Ovary (tissue), 9 donors: Measurements from ENCODE around the gene SECISBP2L. TPM values are rescaled to one million over a fixed set of nuclear protein-coding genes. Genes with fewer than 3 reads are reported as not detected.

Experiments used
- DNase-seq, 5 donors: peaks; one replicate each; pipeline ENCODE4 v3.0.0-alpha.2; 2019 to 2020
- H3K27ac ChIP-seq, 2 donors: fragments of 200-600 bp; one replicate each; pipeline versions ENCODE4 v1.5.1 to v1.8.0; 2019 to 2022
- H3K27me3 ChIP-seq: fragments of 200-600 bp; one replicate; pipeline ENCODE4 v1.8.0; 2022
- H3K36me3 ChIP-seq: fragments of 200-600 bp; sonication (generic); one replicate; pipeline ENCODE4 v1.5.1; 2019
- H3K4me1 ChIP-seq: one replicate; pipeline ENCODE4 v1.8.1; 2013; ENCODE audit warnings: mild to moderate bottlenecking, moderate library complexity; ENCODE audit not compliant: insufficient read depth
- H3K4me3 ChIP-seq: fragments of 200-600 bp; sonication (generic); one replicate; pipeline ENCODE4 v1.5.1; 2017
- H3K9me3 ChIP-seq, 2 donors: fragments of 200-600 bp in 1 of 2; sonication (generic) in 1 of 2; one replicate each; pipeline versions ENCODE4 v1.5.1 to v1.8.1; 2013 to 2019; ENCODE audit warnings: mild to moderate bottlenecking in 1 of 2, moderate library complexity in 1 of 2
- EP300 ChIP-seq: sonication (generic); formaldehyde crosslinking; IDR thresholded peaks from one replicate; pipeline ENCODE4 v1.6.1; 2017; ENCODE audit warnings: antibody characterized with exemption
- POLR2A ChIP-seq: fragments of 450-650 bp; IDR thresholded peaks from one replicate; pipeline ENCODE4 v1.6.1; 2017; ENCODE audit warnings: antibody characterized with exemption, mild to moderate bottlenecking, moderate library complexity
- WGBS, 3 donors: extraction: QIAGEN DNeasy Blood & Tissue Kit in 1 of 3; methylation state at CpG; one replicate each; pipeline versions ENCODE4 v1.1.5 to v1.1.7; 2013 to 2017; 5-methylcytosine and 5-hydroxymethylcytosine counted together
- intact Hi-C, 4 donors: fragments of 100-400 bp; cut with DNase I; formaldehyde crosslinking; loops; one replicate each; pipeline versions ENCODE4 v1.11.0 to v1.15.1; 2022 to 2023
- polyA plus RNA-seq, 2 donors: library from polyadenylated mRNA; stranded (reverse); fragments of 200-250 nt in 1 of 2; fragments of 350-450 nt in 1 of 2; fragmentation: Illumina TruSeq in 1 of 2; extraction: RNeasy Lipid Tissue Mini Kit (QIAGEN cat#74804) in 1 of 2; gene quantifications; one replicate each; pipeline ENCODE4 v1.2.3, GENCODE V29; 2013 to 2014
- small RNA-seq: library from RNA; depleted of rRNA; stranded (forward); fragments of <200 nt; gene quantifications from one replicate; pipeline ENCODE3, GENCODE V24; 2016
- total RNA-seq, 7 donors: library from RNA; depleted of rRNA in 2 of 7; stranded (reverse); fragments of >200 nt in 2 of 7; fragmentation: NEBNext Ultra II Directional in 3 of 7; extraction: Animal tissue kit (Norgen Biotek cat#: 25700) in 3 of 7; gene quantifications; one replicate each; pipeline versions ENCODE4 v1.1.0 to v1.2.4, GENCODE V29; 2016 to 2023
- TF ChIP-seq, protein P1 (sequence below), 3 donors: fragments of 450-650 bp in 2 of 3; fragments of 200-600 bp in 1 of 3; IDR thresholded peaks; one replicate each; pipeline versions ENCODE4 v1.5.1 to v1.8.0; 2016 to 2022; ENCODE audit warnings: antibody characterized with exemption in 3 of 3, mild to moderate bottlenecking in 1 of 3
- donor health status: DM: no; HTN: no; CAD: no; lungs with moderate emphysema.
- donor health status: DM: no; HTN: no; CAD: no.
- donor health status: Bipolar disorder and iron deficiency.
- donor health status: DM: yes; HTN: yes; CAD: no.
- donor health status: DM: no; HTN: no; CAD: no.
- donor health status: DM: yes; HTN: yes; CAD: no.

SECISBP2L gene
- total and polyA plus RNA-seq, 9 donors: 13.1 to 47.0 (median 37.9) TPM

DNA sequence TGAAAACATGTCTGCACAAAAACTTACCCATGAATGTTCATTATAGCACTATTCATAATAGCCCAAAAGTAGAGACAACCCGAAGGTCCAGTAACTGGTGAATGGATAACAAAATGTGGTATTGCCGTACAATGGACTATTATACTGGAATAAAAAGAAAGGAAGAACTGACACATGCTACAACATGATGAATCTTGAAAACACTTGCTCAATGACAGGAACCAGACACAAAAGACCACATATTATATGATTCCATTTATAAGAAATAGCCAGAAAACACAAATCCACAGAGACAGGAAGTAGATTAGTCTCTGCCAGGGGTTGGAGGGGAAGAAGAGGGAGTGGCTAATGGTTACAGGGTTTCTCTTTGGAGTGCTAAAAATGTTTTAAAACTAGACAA lies 100.9 kb downstream of the SECISBP2L start:
- H3K36me3 ChIP-seq: no peaks in the 10 kb centered on the region
- no peaks in the 10 kb centered on the region for H3K4me1 ChIP-seq
- WGBS, 3 donors: 47 to 70% (median 64%) methylated on average over 2 of the region's 2 CpGs
- H3K9me3 ChIP-seq: no peaks in the 10 kb centered on the region
- DNase-seq: no peak
- no peak overlapping the region for H3K4me3 ChIP-seq
- no peak overlapping the region for H3K27ac ChIP-seq
- TF ChIP-seq, protein P1, sequence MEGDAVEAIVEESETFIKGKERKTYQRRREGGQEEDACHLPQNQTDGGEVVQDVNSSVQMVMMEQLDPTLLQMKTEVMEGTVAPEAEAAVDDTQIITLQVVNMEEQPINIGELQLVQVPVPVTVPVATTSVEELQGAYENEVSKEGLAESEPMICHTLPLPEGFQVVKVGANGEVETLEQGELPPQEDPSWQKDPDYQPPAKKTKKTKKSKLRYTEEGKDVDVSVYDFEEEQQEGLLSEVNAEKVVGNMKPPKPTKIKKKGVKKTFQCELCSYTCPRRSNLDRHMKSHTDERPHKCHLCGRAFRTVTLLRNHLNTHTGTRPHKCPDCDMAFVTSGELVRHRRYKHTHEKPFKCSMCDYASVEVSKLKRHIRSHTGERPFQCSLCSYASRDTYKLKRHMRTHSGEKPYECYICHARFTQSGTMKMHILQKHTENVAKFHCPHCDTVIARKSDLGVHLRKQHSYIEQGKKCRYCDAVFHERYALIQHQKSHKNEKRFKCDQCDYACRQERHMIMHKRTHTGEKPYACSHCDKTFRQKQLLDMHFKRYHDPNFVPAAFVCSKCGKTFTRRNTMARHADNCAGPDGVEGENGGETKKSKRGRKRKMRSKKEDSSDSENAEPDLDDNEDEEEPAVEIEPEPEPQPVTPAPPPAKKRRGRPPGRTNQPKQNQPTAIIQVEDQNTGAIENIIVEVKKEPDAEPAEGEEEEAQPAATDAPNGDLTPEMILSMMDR (IDR thresholded peaks at IDR 0.05): no peak
- TF ChIP-seq POLR2A (no peak), EP300 (no peak)
- intact Hi-C loops: no loop called here
- H3K27me3 ChIP-seq: no peaks in the 10 kb centered on the region

- Histone ChIP-seq H3K4me1 (no peaks in the 10 kb centered on the region), H3K4me3 (no peak overlapping the region), H3K9me3 (no peaks in the 10 kb centered on the region), H3K27me3 (no peaks in the 10 kb centered on the region), H3K27ac (no peak overlapping the region), H3K36me3 (no peaks in the 10 kb centered on the region)
- WGBS, 3 donors: 69 to 76% (median 74%) methylated on average over 5 of the region's 5 CpGs
- intact Hi-C loops: no loop called here
- TF ChIP-seq, protein P1 (IDR thresholded peaks at IDR 0.05): no peak
- TF ChIP-seq EP300: no peak
- TF ChIP-seq POLR2A: no peak
- DNase-seq: no peak
Measured at GRCh38 chr15:48941904-48942303, 104.3 kb downstream of the SECISBP2L start.

DNA sequence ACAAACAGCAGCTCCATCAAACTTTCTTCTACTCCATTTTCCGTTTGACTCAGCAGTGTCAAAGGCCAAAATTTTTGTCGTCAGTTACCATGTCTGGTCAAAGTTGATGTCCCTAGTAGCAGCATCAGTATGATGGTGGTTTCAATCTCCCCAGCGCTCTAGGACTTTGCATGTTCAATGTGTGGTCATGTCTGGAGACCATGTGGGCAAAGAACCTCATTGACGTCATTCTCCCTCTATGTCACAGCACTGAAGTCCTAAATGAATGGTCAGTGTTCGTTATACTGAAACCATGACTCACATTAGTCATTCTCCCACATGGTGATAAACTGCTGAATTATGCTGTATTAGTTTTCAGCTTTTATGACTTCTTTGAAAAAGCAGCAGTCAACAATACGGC lies 105.7 kb downstream of the SECISBP2L start:
- TF ChIP-seq, protein P1 (IDR thresholded peaks at IDR 0.05): no peak
- no peak for TF ChIP-seq EP300
- TF ChIP-seq POLR2A: no peak
- Histone ChIP-seq H3K4me1 (no peaks in the 10 kb centered on the region), H3K9me3 (no peaks in the 10 kb centered on the region), H3K27ac (no peak overlapping the region), H3K36me3 (no peaks in the 10 kb centered on the region), H3K27me3 (no peaks in the 10 kb centered on the region), H3K4me3 (no peak overlapping the region)
- intact Hi-C loops: no loop called here
- 81 to 85% (median 82%) methylated on average over 6 of the region's 6 CpGs for WGBS, 3 donors
- no peak for DNase-seq

DNA sequence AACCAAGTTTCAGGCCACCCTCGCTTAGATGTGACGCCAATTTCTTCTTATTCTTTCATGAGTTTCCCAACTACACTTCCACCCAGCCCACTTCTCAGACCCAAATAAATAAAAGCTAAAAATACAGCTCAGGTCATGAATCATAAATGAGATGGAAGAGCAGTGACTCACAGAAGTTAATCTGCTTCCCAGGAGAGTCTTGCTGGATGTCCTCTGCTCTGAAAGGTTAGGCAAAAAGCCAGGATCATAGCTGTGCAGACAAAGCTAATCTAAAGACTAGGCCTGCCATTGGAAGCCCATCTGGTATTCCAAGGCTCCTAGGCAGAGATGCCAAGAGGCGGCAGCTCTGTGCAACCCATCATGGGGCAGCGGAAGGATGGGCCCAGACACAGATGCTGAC lies 106.6 kb downstream of the SECISBP2L start:
- TF ChIP-seq, protein P1 (IDR thresholded peaks at IDR 0.05): no peak
- TF ChIP-seq EP300 (no peak), POLR2A (no peak)
- no peaks in the 10 kb centered on the region for H3K27me3 ChIP-seq
- WGBS, 3 donors: 82 to 93% (median 90%) methylated on average over 4 of the region's 4 CpGs
- intact Hi-C loops: no loop called here
- no peak overlapping the region for H3K4me3 ChIP-seq
- no peak overlapping the region for H3K27ac ChIP-seq
- no peaks in the 10 kb centered on the region for H3K9me3 ChIP-seq
- no peaks in the 10 kb centered on the region for H3K36me3 ChIP-seq
- H3K4me1 ChIP-seq: no peaks in the 10 kb centered on the region
- DNase-seq: no peak

Small RNAs within 50 kb of the gene (small RNA-seq; reads per million reads assigned to genes)
- not detected for gene RF00019

Other genes starting within 250 kb of the SECISBP2L start
- 1 to 10 TPM; 1.7 to 3.7 (median 2.5) TPM for gene CEP152, start 235.4 kb downstream of the SECISBP2L start, total RNA-seq
- 1 to 10 TPM; 1.4 to 1.8 TPM for gene CEP152, start 235.4 kb downstream of the SECISBP2L start, polyA plus RNA-seq
- gene EID1, start 168.3 kb downstream of the SECISBP2L start, total RNA-seq: 100 to 1,000 TPM; 151 to 256 (median 219) TPM
- 100 to 1,000 TPM; 206 to 229 TPM for gene EID1, start 168.3 kb downstream of the SECISBP2L start, polyA plus RNA-seq
- gene SHC4, start 82.5 kb downstream of the SECISBP2L start, total RNA-seq: under 1 TPM; 0.10 to 0.79 (median 0.33) TPM
- 1 to 10 TPM in 1 of 2 donors, under 1 TPM in 1; 0.38 to 1.8 TPM for gene SHC4, start 82.5 kb downstream of the SECISBP2L start, polyA plus RNA-seq
- gene COPS2, start 109.2 kb upstream of the SECISBP2L start, total RNA-seq: 10 to 100 TPM; 44.2 to 95.4 (median 80.0) TPM
- gene COPS2, start 109.2 kb upstream of the SECISBP2L start, polyA plus RNA-seq: 10 to 100 TPM; 66.1 to 80.5 TPM
- 10 to 100 TPM; 37.2 to 49.2 (median 39.8) TPM for gene GALK2, start 123.8 kb upstream of the SECISBP2L start, total RNA-seq
- 10 to 100 TPM; 14.4 to 16.7 TPM for gene GALK2, start 123.8 kb upstream of the SECISBP2L start, polyA plus RNA-seq